ENCODE data around the gene ENPP1.

DNA sequence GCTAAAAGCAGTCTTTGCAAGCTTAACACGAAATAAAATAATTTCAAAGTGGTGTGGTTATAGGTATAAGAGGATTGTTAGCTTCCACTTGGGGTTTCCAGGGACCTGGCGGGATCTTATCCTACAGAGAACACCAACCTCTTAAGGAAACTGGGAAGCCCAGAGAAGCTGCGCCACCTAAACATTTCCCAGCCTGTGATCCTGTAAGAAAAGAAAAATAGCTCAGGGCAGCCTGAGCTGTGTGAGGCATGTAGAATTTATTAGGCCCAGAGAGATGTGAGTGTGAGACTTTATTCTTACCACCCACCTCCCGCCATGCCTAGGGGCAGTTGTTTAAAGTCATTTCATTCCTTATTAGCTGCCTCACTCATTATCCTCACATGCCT lies 89.2 kb downstream of the ENPP1 start:
- TF ChIP-seq TAF1 (IDR thresholded peaks at IDR 0.05; ENCODE audit: low read depth, low read length) (no peak), SPI1 (IDR thresholded peaks at IDR 0.05; ENCODE audit: low read depth, low read length) (no peak), POLR2AphosphoS5 (IDR thresholded peaks at IDR 0.05; ENCODE audit: low read depth, low read length) (no peak), POLR2A (IDR thresholded peaks at IDR 0.05; ENCODE audit: low read depth, low read length) (no peak)
